Liver (tissue), 9 donors: Measurements from ENCODE around the gene REEP3. TPM values are rescaled to one million over a fixed set of nuclear protein-coding genes. Genes with fewer than 3 reads are reported as not detected.
"Not testable (repeated sequence)": the region's sequence is repeated elsewhere in the genome, so short reads cannot be mapped to it uniquely, and the experiment has no call there.

Experiments used
- DNase-seq: peaks from one replicate; pipeline ENCODE4 v3.0.0-alpha.2; 2017; ENCODE audit warnings: low spot score
- H3K27ac ChIP-seq, 2 donors: one replicate each; pipeline ENCODE4 v1.7.0; 2013; ENCODE audit warnings: inconsistent platforms in 2 of 2, low read length in 2 of 2, control low read depth in 1 of 2, low read depth in 1 of 2, mild to moderate bottlenecking in 1 of 2
- H3K27me3 ChIP-seq, 4 donors: one replicate each; pipeline versions ENCODE4 v1.6.1 to v1.7.0; 2013; ENCODE audit warnings: low read length in 3 of 4, inconsistent platforms in 1 of 4, mild to moderate bottlenecking in 1 of 4, moderate library complexity in 1 of 4; ENCODE audit not compliant: control insufficient read depth in 4 of 4, insufficient read depth in 4 of 4
- H3K36me3 ChIP-seq, 4 donors: one replicate each; pipeline versions ENCODE4 v1.6.1 to v1.7.0; 2013; ENCODE audit warnings: low read length in 3 of 4, mild to moderate bottlenecking in 3 of 4, low read depth in 1 of 4, moderate library complexity in 1 of 4; ENCODE audit not compliant: control insufficient read depth in 4 of 4, insufficient read depth in 3 of 4
- H3K4me1 ChIP-seq, 4 donors: one replicate each; pipeline versions ENCODE4 v1.6.1 to v1.7.0; 2013; ENCODE audit warnings: low read length in 3 of 4, mild to moderate bottlenecking in 3 of 4, moderate library complexity in 1 of 4; ENCODE audit not compliant: control insufficient read depth in 4 of 4, insufficient read depth in 4 of 4
- H3K4me3 ChIP-seq, 3 donors: one replicate each; pipeline versions ENCODE4 v1.6.1 to v1.7.0; 2013; ENCODE audit warnings: low read length in 3 of 3, control low read depth in 1 of 3, low read depth in 1 of 3, mild to moderate bottlenecking in 1 of 3
- H3K9ac ChIP-seq, 2 donors: one replicate each; pipeline ENCODE4 v1.7.0; 2013; ENCODE audit warnings: low read length in 2 of 2, mild to moderate bottlenecking in 2 of 2, moderate library complexity in 2 of 2, control low read depth in 1 of 2, low read depth in 1 of 2
- H3K9me3 ChIP-seq, 4 donors: one replicate each; pipeline versions ENCODE4 v1.6.1 to v1.7.0; 2013; ENCODE audit warnings: low read length in 3 of 4; ENCODE audit not compliant: control insufficient read depth in 4 of 4
- ATF3 ChIP-seq: IDR thresholded peaks from 2 replicates; pipeline ENCODE4 v1.6.1; 2016; ENCODE audit warnings: antibody characterized with exemption
- EGR1 ChIP-seq, 2 donors: IDR thresholded peaks; 2 replicates each; pipeline ENCODE4 v1.6.1; 2016 to 2018; ENCODE audit warnings: antibody characterized with exemption in 2 of 2, low read depth in 2 of 2
- FOXA1 ChIP-seq: IDR thresholded peaks from 2 replicates; pipeline ENCODE4 v1.6.1; 2016; ENCODE audit warnings: antibody characterized with exemption
- FOXA2 ChIP-seq: IDR thresholded peaks from 2 replicates; pipeline ENCODE4 v1.6.1; 2016; ENCODE audit warnings: antibody characterized with exemption
- GABPA ChIP-seq, 2 donors: IDR thresholded peaks in 1 of 2; conservative IDR thresholded peaks in 1 of 2; 2 replicates each; pipeline ENCODE4 v1.6.1; 2016; ENCODE audit warnings: antibody characterized with exemption in 2 of 2, mild to moderate bottlenecking in 1 of 2, moderate library complexity in 1 of 2
- HNF4A ChIP-seq, 2 donors: conservative IDR thresholded peaks; 2 replicates each; pipeline ENCODE4 v1.6.1; 2016; ENCODE audit warnings: antibody characterized with exemption in 2 of 2, mild to moderate bottlenecking in 2 of 2
- HNF4G ChIP-seq: IDR thresholded peaks from 2 replicates; pipeline ENCODE4 v1.6.1; 2016; ENCODE audit warnings: antibody characterized with exemption
- JUND ChIP-seq, 2 donors: IDR thresholded peaks; 2 replicates each; pipeline ENCODE4 v1.6.1; 2016; ENCODE audit warnings: antibody characterized with exemption in 2 of 2
- MAX ChIP-seq: IDR thresholded peaks from 2 replicates; pipeline ENCODE4 v1.6.1; 2016; ENCODE audit warnings: antibody characterized with exemption
- NR2F2 ChIP-seq: IDR thresholded peaks from 2 replicates; pipeline ENCODE4 v1.6.1; 2016; ENCODE audit warnings: antibody characterized with exemption
- RAD21 ChIP-seq, 2 donors: IDR thresholded peaks; 2 replicates each; pipeline ENCODE4 v1.6.1; 2016; ENCODE audit warnings: antibody characterized with exemption in 2 of 2, mild to moderate bottlenecking in 2 of 2
- RXRA ChIP-seq, 2 donors: IDR thresholded peaks; 2 replicates each; pipeline ENCODE4 v1.6.1; 2017 to 2018; ENCODE audit warnings: antibody characterized with exemption in 2 of 2, mild to moderate bottlenecking in 1 of 2
- SP1 ChIP-seq: IDR thresholded peaks from 2 replicates; pipeline ENCODE4 v1.6.1; 2018; ENCODE audit warnings: antibody characterized with exemption, mild to moderate bottlenecking
- TAF1 ChIP-seq: conservative IDR thresholded peaks from 2 replicates; pipeline ENCODE4 v1.6.1; 2016; ENCODE audit warnings: antibody characterized with exemption, mild to moderate bottlenecking
- YY1 ChIP-seq: IDR thresholded peaks from 2 replicates; pipeline ENCODE4 v1.6.1; 2016; ENCODE audit warnings: antibody characterized with exemption, mild to moderate bottlenecking
- ZBTB33 ChIP-seq: IDR thresholded peaks from 2 replicates; pipeline ENCODE4 v1.6.1; 2016; ENCODE audit warnings: antibody characterized with exemption
- WGBS: extraction: QIAGEN DNeasy Blood & Tissue Kit; methylation state at CpG from one replicate; pipeline ENCODE4 v1.1.7; 2013; 5-methylcytosine and 5-hydroxymethylcytosine counted together
- polyA plus RNA-seq, 2 donors: library from polyadenylated mRNA; stranded (reverse) in 1 of 2; unstranded in 1 of 2; fragments of 200-250 nt in 1 of 2; fragments of >200 nt in 1 of 2; fragmentation: Nextera tagmentation in 1 of 2; extraction: Ambion mirVana in 1 of 2; gene quantifications; one replicate each; pipeline versions ENCODE4 v1.2.1 to v1.2.3, GENCODE V29; 2013 to 2015
- total RNA-seq, 2 donors: library from RNA; depleted of rRNA; stranded (reverse); fragments of >200 nt; gene quantifications; one replicate each; pipeline ENCODE4 v1.2.3, GENCODE V29; 2014
- TF ChIP-seq, protein P1 (sequence below): fragments of 150-350 bp; IDR thresholded peaks from 2 replicates; pipeline ENCODE4 v1.5.1; 2017; ENCODE audit warnings: improper control_type of control experiment, low read depth, low read length; ENCODE audit not compliant: missing input control
- TF ChIP-seq, protein P2 (sequence below): IDR thresholded peaks from 2 replicates; pipeline ENCODE4 v1.6.1; 2016; ENCODE audit warnings: antibody characterized with exemption, mild to moderate bottlenecking
- donor health status: healthy.
- donor health status: healthy.
- donor health status: healthy.
- donor health status: healthy.
- donor health status: healthy.

The REEP3 gene
- total and polyA plus RNA-seq, 4 donors, result 7.9 to 26.9 (median 18.2) TPM

GRCh38 chr10:63498665-63499064, 22.5 kb upstream of the REEP3 start:
- DNase-seq, result no peak
- Histone ChIP-seq H3K4me3 (no peak overlapping the region), H3K9ac (no peak overlapping the region), H3K4me1 (peaks cover 0 to 8% (median under 1%) of the 10 kb centered on the region in 4 donors), H3K36me3 (no peaks in the 10 kb centered on the region), H3K27me3 (no peaks in the 10 kb centered on the region), H3K9me3 (no peaks in the 10 kb centered on the region), H3K27ac (no peak overlapping the region)
- 59% methylated on average over 1 of the region's 1 CpG for WGBS
- TF ChIP-seq NR2F2 (no peak), HNF4A (conservative IDR thresholded peaks at IDR 0.05) (no peak), RXRA (IDR thresholded peaks at IDR 0.05) (no peak), TAF1 (no peak), EGR1 (IDR thresholded peaks at IDR 0.05; ENCODE audit: low read depth in 2 of 2) (no peak), JUND (IDR thresholded peaks at IDR 0.05) (no peak), YY1 (no peak), ZBTB33 (no peak), SP1 (no peak), FOXA1 (no peak), RAD21 (IDR thresholded peaks at IDR 0.05) (no peak), ATF3 (no peak), HNF4G (no peak), FOXA2 (no peak), MAX (no peak), GABPA (IDR thresholded peaks at IDR 0.05 in 1 of 2, conservative IDR thresholded peaks at IDR 0.05 in 1 of 2) (no peak)
- TF ChIP-seq, protein P1, sequence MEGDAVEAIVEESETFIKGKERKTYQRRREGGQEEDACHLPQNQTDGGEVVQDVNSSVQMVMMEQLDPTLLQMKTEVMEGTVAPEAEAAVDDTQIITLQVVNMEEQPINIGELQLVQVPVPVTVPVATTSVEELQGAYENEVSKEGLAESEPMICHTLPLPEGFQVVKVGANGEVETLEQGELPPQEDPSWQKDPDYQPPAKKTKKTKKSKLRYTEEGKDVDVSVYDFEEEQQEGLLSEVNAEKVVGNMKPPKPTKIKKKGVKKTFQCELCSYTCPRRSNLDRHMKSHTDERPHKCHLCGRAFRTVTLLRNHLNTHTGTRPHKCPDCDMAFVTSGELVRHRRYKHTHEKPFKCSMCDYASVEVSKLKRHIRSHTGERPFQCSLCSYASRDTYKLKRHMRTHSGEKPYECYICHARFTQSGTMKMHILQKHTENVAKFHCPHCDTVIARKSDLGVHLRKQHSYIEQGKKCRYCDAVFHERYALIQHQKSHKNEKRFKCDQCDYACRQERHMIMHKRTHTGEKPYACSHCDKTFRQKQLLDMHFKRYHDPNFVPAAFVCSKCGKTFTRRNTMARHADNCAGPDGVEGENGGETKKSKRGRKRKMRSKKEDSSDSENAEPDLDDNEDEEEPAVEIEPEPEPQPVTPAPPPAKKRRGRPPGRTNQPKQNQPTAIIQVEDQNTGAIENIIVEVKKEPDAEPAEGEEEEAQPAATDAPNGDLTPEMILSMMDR, result no peak
- TF ChIP-seq, protein P2, sequence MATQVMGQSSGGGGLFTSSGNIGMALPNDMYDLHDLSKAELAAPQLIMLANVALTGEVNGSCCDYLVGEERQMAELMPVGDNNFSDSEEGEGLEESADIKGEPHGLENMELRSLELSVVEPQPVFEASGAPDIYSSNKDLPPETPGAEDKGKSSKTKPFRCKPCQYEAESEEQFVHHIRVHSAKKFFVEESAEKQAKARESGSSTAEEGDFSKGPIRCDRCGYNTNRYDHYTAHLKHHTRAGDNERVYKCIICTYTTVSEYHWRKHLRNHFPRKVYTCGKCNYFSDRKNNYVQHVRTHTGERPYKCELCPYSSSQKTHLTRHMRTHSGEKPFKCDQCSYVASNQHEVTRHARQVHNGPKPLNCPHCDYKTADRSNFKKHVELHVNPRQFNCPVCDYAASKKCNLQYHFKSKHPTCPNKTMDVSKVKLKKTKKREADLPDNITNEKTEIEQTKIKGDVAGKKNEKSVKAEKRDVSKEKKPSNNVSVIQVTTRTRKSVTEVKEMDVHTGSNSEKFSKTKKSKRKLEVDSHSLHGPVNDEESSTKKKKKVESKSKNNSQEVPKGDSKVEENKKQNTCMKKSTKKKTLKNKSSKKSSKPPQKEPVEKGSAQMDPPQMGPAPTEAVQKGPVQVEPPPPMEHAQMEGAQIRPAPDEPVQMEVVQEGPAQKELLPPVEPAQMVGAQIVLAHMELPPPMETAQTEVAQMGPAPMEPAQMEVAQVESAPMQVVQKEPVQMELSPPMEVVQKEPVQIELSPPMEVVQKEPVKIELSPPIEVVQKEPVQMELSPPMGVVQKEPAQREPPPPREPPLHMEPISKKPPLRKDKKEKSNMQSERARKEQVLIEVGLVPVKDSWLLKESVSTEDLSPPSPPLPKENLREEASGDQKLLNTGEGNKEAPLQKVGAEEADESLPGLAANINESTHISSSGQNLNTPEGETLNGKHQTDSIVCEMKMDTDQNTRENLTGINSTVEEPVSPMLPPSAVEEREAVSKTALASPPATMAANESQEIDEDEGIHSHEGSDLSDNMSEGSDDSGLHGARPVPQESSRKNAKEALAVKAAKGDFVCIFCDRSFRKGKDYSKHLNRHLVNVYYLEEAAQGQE, result no peak

DNA sequence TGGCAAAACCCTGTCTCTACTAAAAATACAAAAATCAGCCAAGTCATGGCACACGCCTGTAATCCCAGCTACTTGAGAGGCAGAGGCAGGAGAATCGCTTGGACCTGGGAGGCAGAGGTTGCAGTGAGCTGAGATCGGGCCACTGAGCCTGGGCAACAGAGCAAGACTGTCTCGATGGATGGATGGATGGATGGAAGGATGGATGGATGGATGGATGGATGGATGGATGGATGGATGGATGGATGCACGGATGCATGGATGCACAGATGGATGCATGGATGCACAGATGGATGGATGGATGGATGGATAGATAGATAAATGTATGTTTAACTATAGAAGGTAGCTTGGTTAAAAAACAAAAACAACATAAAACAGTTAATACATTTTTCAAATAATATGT, 20.6 kb upstream of the REEP3 start:
- not testable (repeated sequence) for H3K9ac ChIP-seq, H3K4me3 ChIP-seq, DNase-seq, H3K36me3 ChIP-seq, H3K27ac ChIP-seq, H3K4me1 ChIP-seq, H3K27me3 ChIP-seq, H3K9me3 ChIP-seq
- WGBS, result 96% methylated on average over 5 of the region's 5 CpGs
